Glutamatergic neuron (in vitro differentiated cells): ENCODE measurements around the gene TGFBRAP1. TPM values are rescaled to one million over a fixed set of nuclear protein-coding genes. Genes with fewer than 3 reads are reported as not detected.

Experiments
- DNase-seq: peaks from one replicate; pipeline ENCODE4 v3.0.0; 2022
- H3K27ac Mint-ChIP-seq: one replicate; pipeline ENCODE4 v1.8.0; 2020; ENCODE audit warnings: mild to moderate bottlenecking, mixed read lengths, inconsistent platforms; ENCODE audit not compliant: unreplicated experiment
- H3K27me3 Mint-ChIP-seq: one replicate; pipeline ENCODE4 v1.8.0; 2020; ENCODE audit warnings: mild to moderate bottlenecking, moderate library complexity, mixed read lengths, inconsistent platforms; ENCODE audit not compliant: unreplicated experiment
- H3K36me3 Mint-ChIP-seq: one replicate; pipeline ENCODE4 v1.8.0; 2020; ENCODE audit warnings: mild to moderate bottlenecking, mixed read lengths, inconsistent platforms; ENCODE audit not compliant: unreplicated experiment
- H3K4me1 Mint-ChIP-seq: one replicate; pipeline ENCODE4 v1.8.0; 2020; ENCODE audit warnings: mild to moderate bottlenecking, low read depth, mixed read lengths, inconsistent platforms; ENCODE audit not compliant: unreplicated experiment
- H3K4me3 Mint-ChIP-seq: one replicate; pipeline ENCODE4 v1.8.0; 2020; ENCODE audit warnings: mild to moderate bottlenecking, mixed read lengths, inconsistent platforms; ENCODE audit not compliant: unreplicated experiment
- H3K9me3 Mint-ChIP-seq: one replicate; pipeline ENCODE4 v1.8.0; 2020; ENCODE audit warnings: mild to moderate bottlenecking, moderate library complexity, mixed read lengths, inconsistent platforms; ENCODE audit not compliant: unreplicated experiment
- CTCF ChIP-seq: fragments of 200-600 bp; sonication (generic); IDR thresholded peaks from one replicate; pipeline ENCODE4 v1.5.0; 2021; ENCODE audit not compliant: partially characterized antibody, unreplicated experiment
- total RNA-seq: library from RNA; stranded (reverse); fragmentation: NEBNext Ultra II Directional; extraction: Animal tissue kit (Norgen Biotek cat#: 25700); gene quantifications from one replicate; pipeline ENCODE4 v1.2.1, GENCODE V29; 2021; ENCODE audit not compliant: unreplicated experiment

The TGFBRAP1 gene
- total RNA-seq, 1 donor from 2014 or later, result 14.9 TPM

- Mint-ChIP-seq H3K27me3 (no peaks in the 10 kb centered on the region), H3K9me3 (no peaks in the 10 kb centered on the region), H3K4me3 (no peak overlapping the region), H3K27ac (no peak overlapping the region), H3K4me1 (no peaks in the 10 kb centered on the region), H3K36me3 (no peaks in the 10 kb centered on the region)
- DNase-seq, result no peak
- TF ChIP-seq CTCF, result no peak
Observed at GRCh38 chr2:105220604-105221003, 108.9 kb downstream of the TGFBRAP1 start.

GRCh38 chr2:105215586-105216192 is 113.8 kb downstream of the TGFBRAP1 start:
- DNase-seq, result no peak
- H3K4me3 Mint-ChIP-seq, result no peak overlapping the region
- no peaks in the 10 kb centered on the region for H3K4me1 Mint-ChIP-seq
- no peaks in the 10 kb centered on the region for H3K27me3 Mint-ChIP-seq
- H3K27ac Mint-ChIP-seq, result no peak overlapping the region
- H3K36me3 Mint-ChIP-seq, result no peaks in the 10 kb centered on the region
- H3K9me3 Mint-ChIP-seq, result peaks cover 2% of the 10 kb centered on the region
- no peak for TF ChIP-seq CTCF

Other genes with a start within 250 kb of the TGFBRAP1 start
- gene GPR45, start 88.0 kb downstream of the TGFBRAP1 start, total RNA-seq, result 0.44 TPM
- 10.7 TPM for gene C2orf49, start 7.8 kb upstream of the TGFBRAP1 start, total RNA-seq
- gene FHL2, start 69.3 kb upstream of the TGFBRAP1 start, total RNA-seq, result 3.2 TPM